ENCODE results near the gene HNRNPM. TPM values are rescaled to one million over a fixed set of nuclear protein-coding genes. Genes with fewer than 3 reads are reported as not detected.

HNRNPM gene
- total RNA-seq, 1 experiment from 2014 or later, result 468 TPM

DNA sequence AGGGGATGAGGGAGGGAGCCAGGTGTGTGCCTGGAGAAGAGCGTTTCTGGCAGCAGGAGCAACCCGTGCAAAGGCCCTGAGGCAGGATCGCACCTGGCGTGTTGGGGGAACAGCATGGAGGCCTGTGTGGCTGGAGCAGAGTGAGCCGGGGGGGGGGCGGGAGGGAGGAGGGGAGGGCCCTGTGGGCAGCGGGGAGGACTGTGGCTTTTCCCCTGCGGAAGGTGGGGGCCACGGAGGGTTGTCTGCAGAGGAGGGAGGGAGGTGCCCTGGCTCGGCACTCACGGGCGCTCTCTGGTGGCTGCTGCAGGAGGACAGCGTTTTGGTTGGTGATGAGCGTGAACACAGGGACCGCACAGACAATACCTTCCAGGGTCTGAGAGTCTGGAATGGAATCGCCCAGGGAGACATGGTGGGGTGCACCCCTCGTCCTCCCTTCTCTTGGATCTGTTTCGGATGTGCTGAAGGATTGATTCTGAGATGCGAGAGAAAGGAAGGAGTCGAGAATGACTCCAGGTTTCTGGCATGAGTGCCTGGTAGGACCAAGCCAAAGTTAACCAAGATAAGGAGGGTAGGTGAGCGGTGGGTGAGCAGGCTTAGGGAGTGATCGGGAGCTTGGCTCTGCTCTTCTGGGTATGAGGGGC lies 48.1 kb upstream of the HNRNPM start:
- no peak overlapping the region for H2BK12ac ChIP-seq (ENCODE audit: insufficient read length, low read depth, low read length)
- H2BK5ac ChIP-seq (ENCODE audit: insufficient read length, low read length), result no peak overlapping the region
- no peaks in the 10 kb centered on the region for H3K23me2 ChIP-seq (ENCODE audit: insufficient read length, low read depth, low read length, poor library complexity, severe bottlenecking)
- no peak overlapping the region for H4K91ac ChIP-seq (ENCODE audit: insufficient read length, low read depth, low read length)
- H3K23ac ChIP-seq (ENCODE audit: insufficient read length, low read depth, low read length), result no peak overlapping the region
- H2BK15ac ChIP-seq (ENCODE audit: low read depth, low read length), result no peak overlapping the region
- no peaks in the 10 kb centered on the region for H3K4me1 ChIP-seq (ENCODE audit: insufficient read depth, low read length)
- H3K56ac ChIP-seq (ENCODE audit: insufficient read length, low read depth, low read length), result no peak overlapping the region
- no peak overlapping the region for H4K5ac ChIP-seq (ENCODE audit: insufficient read length, low read depth, low read length)
- H3T11ph ChIP-seq (ENCODE audit: low read length), result no peak overlapping the region
- Mint-ChIP-seq H3K4me3 (no peak overlapping the region; a peak in 1 of 5 replicates), H3K36me3 (ENCODE audit: insufficient read depth in 1 of 3, low read depth in 3 of 3) (peaks cover 6 to 16% (median 13%) of the 10 kb centered on the region in 3 experiments; a peak in 6 of 7 replicates), H3K9me3 (no peaks in the 10 kb centered on the region; a peak in 1 of 5 replicates), H3K27me3 (ENCODE audit: low read depth) (no peaks in the 10 kb centered on the region), H3K27ac (peak overlapping the region; percentile 34 to 97 (median 72); a peak in 5 of 7 replicates), H3K4me1 (peaks cover 9 to 12% of the 10 kb centered on the region in 2 experiments)
- H3K18ac ChIP-seq (ENCODE audit: insufficient read length, low read depth, low read length), result no peak overlapping the region
- H3K79me1 ChIP-seq (ENCODE audit: insufficient read depth, low read depth, low read length, poor library complexity, severe bottlenecking), result peaks cover 6% of the 10 kb centered on the region
- H3K9ac ChIP-seq (ENCODE audit: extremely low read depth, insufficient read length, low read length), result no peak overlapping the region
- H3K14ac ChIP-seq (ENCODE audit: insufficient read depth, low read length), result no peak overlapping the region
- no peak overlapping the region for H4K8ac ChIP-seq (replicated peaks; ENCODE audit: insufficient read length, low read depth, low read length)
- H2BK120ac ChIP-seq (ENCODE audit: low read depth, low read length, poor library complexity, severe bottlenecking), result no peak overlapping the region
- H3K27ac ChIP-seq (ENCODE audit: insufficient read length, low read depth, low read length), result no peak overlapping the region
- no CpG with 5 or more reads among the region's 22 CpGs for WGBS (ENCODE audit: extremely low coverage, insufficient read length, low lambda C conversion rate)
- peaks cover 8% of the 10 kb centered on the region; the same call in 1 of the 2 replicates for H3K79me2 ChIP-seq (ENCODE audit: insufficient read depth, low read length)
- H2AK5ac ChIP-seq (ENCODE audit: insufficient read length, low read length), result no peak overlapping the region
- DNase-seq, result peak; percentile 81
- H3K4me2 ChIP-seq (ENCODE audit: insufficient read depth, insufficient read length, low read length), result no peak overlapping the region
- no peak overlapping the region for H3K4ac ChIP-seq (ENCODE audit: low read depth, low read length)
- no peaks in the 10 kb centered on the region for H3K9me3 ChIP-seq (ENCODE audit: control insufficient read depth, low read depth, low read length)
- TF ChIP-seq, protein P1, sequence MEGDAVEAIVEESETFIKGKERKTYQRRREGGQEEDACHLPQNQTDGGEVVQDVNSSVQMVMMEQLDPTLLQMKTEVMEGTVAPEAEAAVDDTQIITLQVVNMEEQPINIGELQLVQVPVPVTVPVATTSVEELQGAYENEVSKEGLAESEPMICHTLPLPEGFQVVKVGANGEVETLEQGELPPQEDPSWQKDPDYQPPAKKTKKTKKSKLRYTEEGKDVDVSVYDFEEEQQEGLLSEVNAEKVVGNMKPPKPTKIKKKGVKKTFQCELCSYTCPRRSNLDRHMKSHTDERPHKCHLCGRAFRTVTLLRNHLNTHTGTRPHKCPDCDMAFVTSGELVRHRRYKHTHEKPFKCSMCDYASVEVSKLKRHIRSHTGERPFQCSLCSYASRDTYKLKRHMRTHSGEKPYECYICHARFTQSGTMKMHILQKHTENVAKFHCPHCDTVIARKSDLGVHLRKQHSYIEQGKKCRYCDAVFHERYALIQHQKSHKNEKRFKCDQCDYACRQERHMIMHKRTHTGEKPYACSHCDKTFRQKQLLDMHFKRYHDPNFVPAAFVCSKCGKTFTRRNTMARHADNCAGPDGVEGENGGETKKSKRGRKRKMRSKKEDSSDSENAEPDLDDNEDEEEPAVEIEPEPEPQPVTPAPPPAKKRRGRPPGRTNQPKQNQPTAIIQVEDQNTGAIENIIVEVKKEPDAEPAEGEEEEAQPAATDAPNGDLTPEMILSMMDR (conservative IDR thresholded peaks at IDR 0.05), result peak; percentile 81
- no peaks in the 10 kb centered on the region for H3K27me3 ChIP-seq (ENCODE audit: insufficient read depth, low read length)
- H2BK20ac ChIP-seq (ENCODE audit: low read depth, low read length, poor library complexity, severe bottlenecking), result no peak overlapping the region
- H4K20me1 ChIP-seq (ENCODE audit: control insufficient read depth, insufficient read depth, insufficient read length), result no peaks in the 10 kb centered on the region
- H2AFZ ChIP-seq (ENCODE audit: low read length), result no peak overlapping the region

Data from H9 (cell line).